Fibroblast of skin of right biceps (primary cell): Measurements from ENCODE around the gene S100A14.
"Not testable (repeated sequence)": the region's sequence is repeated elsewhere in the genome, so short reads cannot be mapped to it uniquely, and the experiment has no call there.

Experiments
- DNase-seq: peaks from one replicate; pipeline ENCODE4 v3.0.0-alpha.2; 2013

The S100A14 gene

GRCh38 chr1:153583976-153584375 is 32.1 kb downstream of the S100A14 start:
- peak; percentile 53 for DNase-seq

- DNase-seq: not testable (repeated sequence)
Measured at GRCh38 chr1:153583514-153583913, 32.6 kb downstream of the S100A14 start.

GRCh38 chr1:153582836-153583235 is 33.3 kb downstream of the S100A14 start:
- DNase-seq: not testable (repeated sequence)

GRCh38 chr1:153578936-153579335 is 37.2 kb downstream of the S100A14 start:
- peak; percentile 65 for DNase-seq

GRCh38 chr1:153578490-153578889 is 37.6 kb downstream of the S100A14 start:
- peak; percentile 82 for DNase-seq

GRCh38 chr1:153577624-153578051 is 38.5 kb downstream of the S100A14 start:
- DNase-seq: no peak

- DNase-seq: no peak
Measured at GRCh38 chr1:153577138-153577537, 39.0 kb downstream of the S100A14 start.

- DNase-seq: not testable (repeated sequence)
Measured at GRCh38 chr1:153575497-153575896, 40.6 kb downstream of the S100A14 start.

GRCh38 chr1:153575081-153575491 is 41.0 kb downstream of the S100A14 start:
- not testable (repeated sequence) for DNase-seq

GRCh38 chr1:153573351-153573750 is 42.8 kb downstream of the S100A14 start:
- DNase-seq: peak; percentile 40

- DNase-seq: peak; percentile 87
Measured at GRCh38 chr1:153572569-153573015, 43.5 kb downstream of the S100A14 start.

- DNase-seq: no peak
Measured at GRCh38 chr1:153571706-153572105, 44.4 kb downstream of the S100A14 start.

- no peak for DNase-seq
Measured at GRCh38 chr1:153570874-153571273, 45.3 kb downstream of the S100A14 start.

- no peak for DNase-seq
Measured at GRCh38 chr1:153569465-153569864, 46.7 kb downstream of the S100A14 start.

GRCh38 chr1:153568367-153569099 is 47.6 kb downstream of the S100A14 start:
- DNase-seq: peak; percentile 87

- peak; percentile 35 for DNase-seq
Measured at GRCh38 chr1:153567621-153568366, 48.3 kb downstream of the S100A14 start.

- peak; percentile 99 for DNase-seq
Measured at GRCh38 chr1:153566414-153567371, 49.4 kb downstream of the S100A14 start.

GRCh38 chr1:153565529-153566374 is 50.4 kb downstream of the S100A14 start, which contains the start of gene S100A2:
S100A2 (minus strand) TSS chr1:153565844; CDS start chr1:153563877, 1,967 bp downstream.
- DNase-seq: peak; percentile 94
